Neural progenitor cell (in vitro differentiated cells): ENCODE results near the gene RPL14.

ENCODE experiments used
- CTCF ChIP-seq: fragments of 200-600 bp; sonication (generic); IDR thresholded peaks from 2 replicates; pipeline ENCODE4 v1.5.1; 2017; ENCODE audit warnings: antibody characterized with exemption, mild to moderate bottlenecking
- EZH2phosphoT487 ChIP-seq: fragments of 200-600 bp; sonication (generic); IDR thresholded peaks from 2 replicates; pipeline ENCODE4 v1.6.1; 2017; ENCODE audit warnings: antibody characterized with exemption

GRCh38 chr3:40461161-40461560 is 4.0 kb downstream of the RPL14 start:
- TF ChIP-seq CTCF, result no peak
- TF ChIP-seq EZH2phosphoT487, result no peak
